GM12878 (cell line): Measurements from ENCODE around the gene BCL10. TPM values are rescaled to one million over a fixed set of nuclear protein-coding genes. Genes with fewer than 3 reads are reported as not detected.
A peak's percentile ranks its signal among the peaks of the same experiment; 100 is the strongest.

Source experiments
- ATF7 ChIP-seq: fragments of 450-650 bp; IDR thresholded peaks from 2 replicates; pipeline ENCODE4 v1.6.1; 2016; ENCODE audit warnings: low read depth, mild to moderate bottlenecking
- BHLHE40 ChIP-seq, 2 experiments: fragments of 450-650 bp in 1 of 2; IDR thresholded peaks; 2 replicates each; pipeline ENCODE4 v1.6.1; 2011 to 2017; ENCODE audit warnings: low read depth in 2 of 2, borderline replicate concordance in 1 of 2, improper control_type of control experiment in 1 of 2, low read length in 1 of 2, mild to moderate bottlenecking in 1 of 2
- DPF2 ChIP-seq: fragments of 450-650 bp; IDR thresholded peaks from 2 replicates; pipeline ENCODE4 v1.6.1; 2017; ENCODE audit warnings: mild to moderate bottlenecking
- EED ChIP-seq: sonication (generic); IDR thresholded peaks from 2 replicates; pipeline ENCODE4 v1.6.1; 2016; ENCODE audit warnings: antibody characterized with exemption, low read depth
- ESRRA ChIP-seq: IDR thresholded peaks from 2 replicates; pipeline ENCODE4 v1.6.1; 2012; ENCODE audit warnings: mild to moderate bottlenecking, low read length, improper control_type of control experiment
- ETV6 ChIP-seq, 2 experiments: fragments of 450-650 bp in 1 of 2; IDR thresholded peaks in 1 of 2; conservative IDR thresholded peaks in 1 of 2; 2 replicates each; pipeline ENCODE4 v1.6.1; 2014; ENCODE audit warnings: antibody characterized with exemption in 1 of 2, borderline replicate concordance in 1 of 2, low read depth in 1 of 2, mild to moderate bottlenecking in 1 of 2, moderate library complexity in 1 of 2
- HDAC6 ChIP-seq: fragments of 200-600 bp; sonication (generic); IDR thresholded peaks from one replicate; pipeline ENCODE4 v1.8.0; 2017; ENCODE audit warnings: antibody characterized with exemption; ENCODE audit not compliant: unreplicated experiment
- HDGF ChIP-seq: fragments of 450-650 bp; IDR thresholded peaks from 2 replicates; pipeline ENCODE4 v1.6.1; 2016; ENCODE audit warnings: antibody characterized with exemption
- IKZF1 ChIP-seq: fragments of 450-650 bp; conservative IDR thresholded peaks from 2 replicates; pipeline ENCODE4 v1.6.1; 2017; ENCODE audit warnings: antibody characterized with exemption, mild to moderate bottlenecking
- KLF5 ChIP-seq: fragments of 450-650 bp; IDR thresholded peaks from 2 replicates; pipeline ENCODE4 v1.6.1; 2014; ENCODE audit warnings: mild to moderate bottlenecking; ENCODE audit not compliant: partially characterized antibody
- MEF2B ChIP-seq: fragments of 450-650 bp; IDR thresholded peaks from 2 replicates; pipeline ENCODE4 v1.6.1; 2018; ENCODE audit warnings: mild to moderate bottlenecking, moderate library complexity; ENCODE audit not compliant: partially characterized antibody, poor library complexity, severe bottlenecking
- PAX5 ChIP-seq: IDR thresholded peaks from 2 replicates; pipeline ENCODE4 v1.6.1; 2011; ENCODE audit warnings: low read depth, low read length, borderline replicate concordance
- PML ChIP-seq: IDR thresholded peaks from 2 replicates; pipeline ENCODE4 v1.6.1; 2012; ENCODE audit warnings: low read length, inconsistent platforms
- POLR2A ChIP-seq: IDR thresholded peaks from 2 replicates; pipeline ENCODE4 v1.6.1; 2011; ENCODE audit warnings: low read depth, mild to moderate bottlenecking, low read length
- POU2F2 ChIP-seq: IDR thresholded peaks from 3 replicates; pipeline ENCODE4 v1.6.1; 2011; ENCODE audit warnings: low read depth, mild to moderate bottlenecking, low read length, borderline replicate concordance
- RAD51 ChIP-seq: fragments of 450-650 bp; IDR thresholded peaks from 2 replicates; pipeline ENCODE4 v1.6.1; 2016; ENCODE audit warnings: moderate library complexity, mild to moderate bottlenecking, inconsistent platforms
- TCF12 ChIP-seq: IDR thresholded peaks from 2 replicates; pipeline ENCODE4 v1.6.1; 2011; ENCODE audit warnings: low read depth, mild to moderate bottlenecking, low read length
- YBX1 ChIP-seq: fragments of 450-650 bp; IDR thresholded peaks from 2 replicates; pipeline ENCODE4 v1.6.1; 2016; ENCODE audit warnings: antibody characterized with exemption
- ZZZ3 ChIP-seq: IDR thresholded peaks from 2 replicates; pipeline ENCODE4 v1.6.1; 2011; ENCODE audit warnings: low read depth; ENCODE audit not compliant: control insufficient read depth, insufficient read length
- polyA plus RNA-seq, 11 experiments: library from polyadenylated mRNA; depleted of rRNA in 4 of 11; unstranded in 6 of 11; stranded (reverse) in 5 of 11; fragments of >200 nt; fragmentation: Nextera tagmentation in 4 of 11; fragmentation: Illumina TruSeq in 1 of 11; extraction: Ambion mirVana in 4 of 11; extraction: Trizol in 1 of 11; gene quantifications; 1 replicate in 1 of 11; 2 replicates in 10 of 11; pipeline versions ENCODE4 v1.2.1 to v1.2.3, GENCODE V29; 2011 to 2016; ENCODE audit warnings: inconsistent platforms in 2 of 11, missing spikeins in 2 of 11, low read depth in 1 of 11
- total RNA-seq, 4 experiments: library from RNA; depleted of rRNA in 3 of 4; stranded (reverse); fragments of >200 nt in 3 of 4; fragmentation: Illumina TruSeq in 1 of 4; extraction: Trizol in 1 of 4; gene quantifications; 2 replicates each; pipeline versions ENCODE4 v1.2.1 to v1.2.3, GENCODE V29; 2013 to 2021
- TF ChIP-seq, protein P1 (sequence below): fragments of 450-650 bp; IDR thresholded peaks from 2 replicates; pipeline ENCODE4 v1.6.1; 2014; ENCODE audit warnings: mild to moderate bottlenecking
- TF ChIP-seq, protein P2 (sequence below): IDR thresholded peaks from 2 replicates; pipeline ENCODE4 v1.6.1; 2011; ENCODE audit warnings: low read depth, low read length, improper control_type of control experiment, borderline replicate concordance
- TF ChIP-seq, protein P3 (sequence below): IDR thresholded peaks from 2 replicates; pipeline ENCODE4 v1.6.1; 2011; ENCODE audit warnings: borderline replicate concordance, low read depth, mild to moderate bottlenecking, moderate library complexity, mixed read lengths, low read length; ENCODE audit not compliant: insufficient read depth; ENCODE audit errors: extremely low read length
- TF ChIP-seq, protein P4 (sequence below): fragments of 150-350 bp; IDR thresholded peaks from 2 replicates; pipeline ENCODE4 v1.6.1; 2014; ENCODE audit warnings: mild to moderate bottlenecking, low read depth, low read length

Gene BCL10
- total and polyA plus RNA-seq, 10 of the 15 experiments (the other 5 are each of a cell fraction or from before 2014, with no cell fraction given): 10.6 to 35.2 (median 19.5) TPM

DNA sequence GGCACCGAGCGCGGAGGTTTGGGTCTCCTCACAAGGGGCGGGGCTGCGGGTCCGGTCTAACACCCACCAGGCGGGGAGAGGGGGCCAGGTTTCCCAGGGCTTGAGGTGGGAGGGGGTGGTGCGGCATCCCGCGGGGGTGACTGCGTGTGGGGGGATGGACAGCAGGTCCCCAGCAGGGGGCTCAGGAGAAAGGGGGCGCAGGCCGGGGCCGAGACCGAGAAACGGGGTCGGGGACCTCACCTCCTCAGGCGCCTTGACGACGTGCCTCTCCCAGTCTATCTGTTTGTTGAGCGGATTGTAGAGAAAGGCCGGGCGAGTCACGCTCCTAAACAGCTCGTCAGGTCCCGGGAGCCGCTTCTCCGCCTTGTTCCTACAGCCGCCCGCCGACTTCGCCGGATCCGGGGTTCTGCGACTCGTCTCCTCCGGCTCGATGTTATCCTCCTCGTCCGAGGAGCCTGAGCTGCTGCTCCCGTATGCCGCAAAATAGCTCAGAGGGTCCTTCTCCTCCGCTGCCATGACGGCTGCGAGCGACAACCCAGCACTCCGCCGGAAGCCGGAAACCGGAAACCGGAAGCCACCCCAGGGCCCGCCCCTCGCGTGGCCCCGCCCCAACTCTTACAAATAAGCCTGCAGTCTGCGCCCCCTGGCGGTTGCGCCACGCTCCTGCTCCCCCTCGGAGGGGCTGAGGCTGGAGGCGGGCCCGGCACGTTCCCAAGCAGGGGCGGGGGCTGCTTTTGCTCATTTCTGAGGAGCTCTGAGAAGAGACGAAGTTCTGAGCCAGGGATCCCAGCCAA lies 17.1 kb downstream of the BCL10 start, which contains the start of gene C1orf52 (continued):
- TF ChIP-seq PML (peak; percentile 93), IKZF1 (no peak), ESRRA (no peak), ETV6 (conservative IDR thresholded peaks at IDR 0.05 in 1 of 2, IDR thresholded peaks at IDR 0.05 in 1 of 2; ENCODE audit: borderline replicate concordance in 1 of 2, low read depth in 1 of 2) (no peak), ATF7 (no peak), HDGF (no peak), EED (no peak), TCF12 (0 out of 2 replicates have a peak, but pooled peaks have one; percentile 30), KLF5 (no peak), YBX1 (no peak), PAX5 (peak; percentile 59; the same call in 1 of the 2 replicates), HDAC6 (no peak), ZZZ3 (no peak), POU2F2 (peak; percentile 76; the same call in 1 of the 3 replicates), BHLHE40 (IDR thresholded peaks at IDR 0.05; ENCODE audit: borderline replicate concordance in 1 of 2, low read depth in 2 of 2, low read length in 1 of 2) (peak; percentile 96 to 98), POLR2A (peak; percentile 98), DPF2 (0 out of 2 replicates have a peak, but pooled peaks have one; percentile 29), RAD51 (no peak), MEF2B (no peak)
- TF ChIP-seq, protein P1, sequence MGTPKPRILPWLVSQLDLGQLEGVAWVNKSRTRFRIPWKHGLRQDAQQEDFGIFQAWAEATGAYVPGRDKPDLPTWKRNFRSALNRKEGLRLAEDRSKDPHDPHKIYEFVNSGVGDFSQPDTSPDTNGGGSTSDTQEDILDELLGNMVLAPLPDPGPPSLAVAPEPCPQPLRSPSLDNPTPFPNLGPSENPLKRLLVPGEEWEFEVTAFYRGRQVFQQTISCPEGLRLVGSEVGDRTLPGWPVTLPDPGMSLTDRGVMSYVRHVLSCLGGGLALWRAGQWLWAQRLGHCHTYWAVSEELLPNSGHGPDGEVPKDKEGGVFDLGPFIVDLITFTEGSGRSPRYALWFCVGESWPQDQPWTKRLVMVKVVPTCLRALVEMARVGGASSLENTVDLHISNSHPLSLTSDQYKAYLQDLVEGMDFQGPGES: no peak
- TF ChIP-seq, protein P2, sequence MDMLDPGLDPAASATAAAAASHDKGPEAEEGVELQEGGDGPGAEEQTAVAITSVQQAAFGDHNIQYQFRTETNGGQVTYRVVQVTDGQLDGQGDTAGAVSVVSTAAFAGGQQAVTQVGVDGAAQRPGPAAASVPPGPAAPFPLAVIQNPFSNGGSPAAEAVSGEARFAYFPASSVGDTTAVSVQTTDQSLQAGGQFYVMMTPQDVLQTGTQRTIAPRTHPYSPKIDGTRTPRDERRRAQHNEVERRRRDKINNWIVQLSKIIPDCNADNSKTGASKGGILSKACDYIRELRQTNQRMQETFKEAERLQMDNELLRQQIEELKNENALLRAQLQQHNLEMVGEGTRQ: no peak
- TF ChIP-seq, protein P3, sequence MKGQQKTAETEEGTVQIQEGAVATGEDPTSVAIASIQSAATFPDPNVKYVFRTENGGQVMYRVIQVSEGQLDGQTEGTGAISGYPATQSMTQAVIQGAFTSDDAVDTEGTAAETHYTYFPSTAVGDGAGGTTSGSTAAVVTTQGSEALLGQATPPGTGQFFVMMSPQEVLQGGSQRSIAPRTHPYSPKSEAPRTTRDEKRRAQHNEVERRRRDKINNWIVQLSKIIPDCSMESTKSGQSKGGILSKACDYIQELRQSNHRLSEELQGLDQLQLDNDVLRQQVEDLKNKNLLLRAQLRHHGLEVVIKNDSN: no peak
- TF ChIP-seq, protein P4, sequence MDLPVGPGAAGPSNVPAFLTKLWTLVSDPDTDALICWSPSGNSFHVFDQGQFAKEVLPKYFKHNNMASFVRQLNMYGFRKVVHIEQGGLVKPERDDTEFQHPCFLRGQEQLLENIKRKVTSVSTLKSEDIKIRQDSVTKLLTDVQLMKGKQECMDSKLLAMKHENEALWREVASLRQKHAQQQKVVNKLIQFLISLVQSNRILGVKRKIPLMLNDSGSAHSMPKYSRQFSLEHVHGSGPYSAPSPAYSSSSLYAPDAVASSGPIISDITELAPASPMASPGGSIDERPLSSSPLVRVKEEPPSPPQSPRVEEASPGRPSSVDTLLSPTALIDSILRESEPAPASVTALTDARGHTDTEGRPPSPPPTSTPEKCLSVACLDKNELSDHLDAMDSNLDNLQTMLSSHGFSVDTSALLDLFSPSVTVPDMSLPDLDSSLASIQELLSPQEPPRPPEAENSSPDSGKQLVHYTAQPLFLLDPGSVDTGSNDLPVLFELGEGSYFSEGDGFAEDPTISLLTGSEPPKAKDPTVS: no peak
